8988T (cell line): Measurements from ENCODE around the gene ZNF775.
"Not testable (repeated sequence)": the region's sequence is repeated elsewhere in the genome, so short reads cannot be mapped to it uniquely, and the experiment has no call there.

Experiments used
- DNase-seq: peaks from one replicate; pipeline ENCODE4 v3.0.0; 2011

The ZNF775 gene

DNA sequence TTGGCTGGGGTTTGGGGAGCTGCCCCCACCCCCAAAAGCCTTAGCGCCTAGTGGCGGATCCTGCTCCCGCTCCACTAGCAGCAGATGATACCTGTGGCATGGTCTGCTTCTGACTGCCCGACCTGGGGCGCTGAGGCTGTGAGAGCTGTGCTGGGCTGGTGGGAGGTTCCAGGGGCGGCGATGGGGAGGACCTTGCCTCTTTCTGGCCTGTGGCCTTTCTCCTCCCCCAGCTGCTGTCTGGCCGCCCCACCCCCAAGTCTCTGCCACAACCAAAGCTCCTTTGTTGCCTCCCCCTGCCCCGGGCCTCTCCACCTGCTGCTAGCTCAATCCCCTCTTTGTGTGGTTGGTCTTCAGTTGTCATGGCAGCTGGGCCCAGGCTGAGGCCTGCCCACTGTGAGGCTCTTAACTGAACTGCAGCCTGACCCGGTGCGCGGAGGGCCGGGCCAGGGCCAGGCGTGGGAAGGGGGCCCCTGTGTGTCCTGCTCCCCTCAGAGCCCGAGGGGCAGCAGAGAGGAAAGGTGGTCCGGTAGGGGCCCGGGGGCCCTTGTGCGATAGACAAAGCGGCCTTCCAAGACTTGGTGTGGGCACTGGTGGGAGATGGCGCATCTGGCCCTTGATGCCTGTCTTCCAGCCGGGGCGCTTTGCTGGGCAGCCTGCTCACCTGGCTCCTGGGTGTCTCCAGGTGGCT is 4.7 kb downstream of the ZNF775 start:
- DNase-seq = no peak

DNA sequence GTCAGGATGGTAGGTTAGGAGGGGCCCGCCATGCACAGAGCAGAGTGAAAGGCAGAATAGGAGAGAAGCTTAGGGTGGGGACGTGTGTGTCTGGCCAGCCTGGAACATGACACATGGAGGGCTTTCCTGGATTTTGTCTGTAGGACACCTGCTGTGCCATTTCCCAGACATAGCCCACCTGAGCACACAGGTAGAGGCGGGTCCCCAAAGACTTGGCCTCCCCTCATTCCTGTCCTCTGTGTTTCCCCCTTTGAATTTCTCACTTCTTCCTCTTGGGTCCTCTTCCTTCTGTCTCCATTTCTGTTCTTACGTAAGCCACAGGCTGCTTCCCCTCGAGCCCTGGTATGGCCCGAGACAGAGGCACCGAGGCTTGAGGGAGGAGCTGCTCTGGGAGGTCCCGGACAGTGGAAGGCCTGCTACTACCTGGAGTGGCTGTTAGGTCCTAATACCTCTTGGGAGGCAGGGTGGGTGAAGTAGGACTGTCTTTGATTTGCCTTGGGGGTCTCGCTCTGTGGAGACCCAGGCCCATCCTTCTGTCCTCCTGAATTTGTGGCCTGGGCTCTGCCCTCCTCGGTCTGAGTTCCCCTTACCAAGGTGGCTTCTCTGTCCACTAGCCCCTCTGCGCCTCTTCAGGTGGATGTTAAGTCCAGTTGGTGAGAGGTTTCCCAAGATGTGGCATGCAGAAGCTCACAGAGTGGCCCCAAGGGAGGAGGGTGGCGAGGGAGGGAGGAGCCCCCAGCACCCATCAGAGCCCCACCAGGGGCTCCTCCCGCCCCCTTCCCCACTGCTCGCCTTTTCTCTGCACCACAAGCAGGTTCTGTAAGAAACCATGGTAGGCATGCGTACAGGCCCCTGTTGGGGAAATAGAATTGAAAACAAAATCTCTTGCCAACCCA is 5.5 kb downstream of the ZNF775 start:
- no peak for DNase-seq

DNA sequence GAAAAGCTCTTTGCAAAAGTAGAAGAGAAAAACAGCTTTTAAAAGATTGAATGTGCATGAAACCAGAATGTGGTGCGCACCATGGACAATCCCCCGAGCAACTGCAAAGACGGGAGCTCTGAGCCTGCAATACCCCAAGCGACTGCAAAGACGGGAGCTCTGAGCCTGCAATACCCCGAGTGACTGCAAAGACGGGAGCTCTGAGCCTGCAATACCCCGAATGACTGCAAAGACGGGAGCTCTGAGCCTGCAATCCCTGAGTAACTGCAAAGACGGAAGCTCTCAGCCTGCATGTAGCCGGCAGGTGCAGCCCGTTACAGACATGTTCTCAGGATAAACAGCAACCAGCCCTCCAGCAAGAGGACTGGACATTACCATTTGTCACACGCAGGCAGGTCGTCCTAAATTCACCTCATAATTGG is 6.2 kb downstream of the ZNF775 start:
- DNase-seq = no peak

DNA sequence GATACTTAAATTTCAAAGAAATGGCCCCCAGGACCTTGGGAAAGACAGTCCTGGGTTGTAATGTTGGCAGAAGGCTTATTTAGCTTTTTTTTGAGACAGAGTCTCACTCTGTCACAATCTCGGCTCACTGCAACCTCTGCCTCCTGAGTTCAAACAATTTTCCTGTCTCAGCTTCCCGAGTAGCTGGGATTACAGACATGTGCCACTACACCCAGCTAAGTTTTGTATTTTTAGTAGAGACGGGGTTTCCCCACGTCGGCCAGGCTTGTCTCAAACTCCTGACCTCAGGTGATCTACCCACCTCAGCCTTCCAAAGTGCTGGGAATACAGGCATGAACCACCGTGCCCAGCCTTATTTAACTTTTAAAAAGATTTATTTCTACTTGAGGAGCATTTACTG is 6.8 kb downstream of the ZNF775 start:
- not testable (repeated sequence) for DNase-seq

DNA sequence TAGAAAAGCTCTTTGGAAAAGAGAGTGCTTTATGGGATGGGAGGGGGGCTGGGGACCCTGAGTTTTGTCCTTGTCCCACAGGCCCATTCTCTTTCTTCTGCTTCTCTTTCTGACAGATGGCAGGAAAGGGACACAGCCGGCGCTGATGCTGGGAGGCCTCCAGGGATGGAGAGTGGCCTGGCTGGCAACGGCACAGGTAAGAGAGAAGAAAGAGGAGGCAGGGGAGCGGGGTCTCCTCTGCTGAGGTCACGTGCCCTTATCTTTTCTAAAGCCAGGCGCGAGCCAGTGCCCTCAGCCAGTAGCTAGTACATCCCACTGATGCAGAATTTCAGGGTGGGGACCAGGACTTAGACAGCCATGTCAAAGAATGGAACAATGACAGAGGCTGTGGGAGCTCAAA is 9.2 kb downstream of the ZNF775 start:
- DNase-seq = no peak

DNA sequence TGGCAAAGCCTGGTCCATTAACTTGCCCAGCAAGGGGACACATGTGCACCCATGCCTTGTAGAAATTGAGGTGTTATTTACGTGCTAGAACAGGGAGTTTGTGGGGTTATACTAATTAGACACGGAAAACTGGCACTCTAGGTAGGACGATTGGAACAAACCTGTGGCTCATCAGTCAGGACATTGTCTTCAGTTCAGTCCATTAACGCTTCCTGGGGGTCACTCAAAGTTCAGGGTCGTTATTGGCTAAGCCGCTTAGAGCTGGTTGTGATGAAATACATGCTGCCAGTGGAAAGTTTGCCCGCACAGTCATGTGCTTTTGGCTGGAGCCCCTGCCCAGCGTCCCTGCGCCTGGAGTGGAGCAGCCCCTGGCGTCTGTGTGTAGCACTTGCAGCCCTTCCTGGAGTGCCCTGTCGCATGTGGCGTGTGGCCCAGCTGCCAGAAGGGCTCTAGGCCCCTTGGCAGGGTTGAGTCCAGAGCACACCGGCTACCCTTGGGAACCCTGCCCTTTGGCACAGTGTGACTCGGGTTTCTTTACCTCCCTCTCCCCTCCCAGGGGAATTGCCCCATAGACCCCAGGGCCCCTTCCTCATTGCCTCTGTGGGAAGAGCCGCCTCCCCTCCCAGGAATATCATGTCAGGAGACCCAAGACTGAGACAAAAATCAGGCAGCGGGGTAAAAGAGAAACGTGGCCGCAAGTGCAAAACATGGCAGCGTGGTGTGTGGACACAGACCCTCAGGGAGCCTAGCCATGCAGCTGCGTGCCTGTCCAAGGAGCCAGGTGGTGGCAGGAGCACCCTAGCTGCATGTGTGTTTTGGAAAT is 9.8 kb downstream of the ZNF775 start:
- DNase-seq = no peak

DNA sequence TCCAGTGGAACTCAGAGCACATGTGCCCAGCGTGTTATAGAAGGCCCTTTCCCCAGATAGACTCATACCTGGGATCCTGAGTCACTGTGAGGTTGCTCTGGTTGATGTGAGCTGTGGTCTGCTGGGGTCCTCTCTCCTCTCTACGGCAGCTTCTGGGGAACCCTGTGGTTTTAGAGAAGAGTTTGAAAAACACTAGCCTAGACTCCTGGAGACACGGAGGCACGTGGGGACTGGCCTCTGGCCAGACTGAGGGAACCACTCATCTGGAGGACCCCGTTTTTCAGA is 10.3 kb downstream of the ZNF775 start:
- no peak for DNase-seq

DNA sequence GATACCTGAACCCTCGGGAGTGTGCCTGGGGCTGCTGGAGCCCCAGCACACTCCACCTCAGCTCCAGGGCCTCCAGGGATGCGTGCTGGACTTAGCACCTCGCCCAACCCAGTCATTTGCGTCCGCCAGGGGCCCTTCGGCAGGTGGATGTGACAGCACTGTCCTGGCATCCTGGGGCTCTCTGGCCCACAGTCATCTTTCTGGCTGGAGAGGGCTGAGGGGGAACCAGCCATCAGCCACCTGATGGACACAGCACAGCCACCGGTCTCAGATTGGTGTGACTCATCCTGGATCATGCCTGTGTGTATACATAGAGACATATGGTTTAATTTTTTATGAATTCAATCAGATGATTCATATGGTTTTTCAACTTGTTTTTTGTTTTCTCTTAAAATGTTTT is 11.1 kb downstream of the ZNF775 start:
- DNase-seq = no peak

DNA sequence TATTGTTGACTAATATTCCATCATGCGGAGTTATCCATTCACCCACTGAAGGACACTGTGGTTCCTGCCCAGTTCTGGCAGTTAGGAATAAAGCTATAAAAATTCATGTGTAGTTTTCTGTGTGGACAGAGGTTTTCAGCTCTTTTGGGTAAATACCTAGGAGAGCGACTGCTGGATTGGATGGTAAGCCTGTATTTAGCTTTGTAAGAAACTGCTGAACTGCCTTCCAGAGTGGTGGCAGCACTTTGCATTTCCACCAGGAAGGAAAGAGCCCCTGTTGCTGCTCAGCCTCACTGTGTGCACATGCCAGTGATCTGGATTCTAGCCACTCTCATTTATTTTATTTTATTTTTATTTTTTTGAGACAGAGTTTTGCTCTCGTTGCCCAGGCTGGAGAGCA is 14.2 kb downstream of the ZNF775 start:
- no peak for DNase-seq

DNA sequence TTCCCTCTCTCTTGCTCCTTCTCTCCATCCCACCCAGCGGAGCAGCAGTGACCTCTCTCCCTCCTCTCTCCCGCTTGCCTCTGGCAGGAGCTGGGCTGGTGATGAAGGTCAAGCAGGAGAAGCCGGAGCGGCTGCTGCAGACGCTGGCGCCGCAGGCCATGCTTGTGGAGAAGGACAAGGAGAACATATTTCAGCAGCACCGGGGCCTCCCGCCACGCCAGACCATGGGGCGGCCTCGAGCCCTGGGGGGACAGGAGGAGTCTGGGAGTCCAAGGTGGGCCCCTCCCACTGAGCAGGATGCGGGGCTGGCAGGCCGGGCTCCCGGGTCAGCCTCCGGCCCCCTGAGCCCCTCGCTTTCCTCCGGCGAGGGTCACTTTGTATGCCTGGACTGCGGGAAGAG is 17.3 kb downstream of the ZNF775 start:
- no peak for DNase-seq

DNA sequence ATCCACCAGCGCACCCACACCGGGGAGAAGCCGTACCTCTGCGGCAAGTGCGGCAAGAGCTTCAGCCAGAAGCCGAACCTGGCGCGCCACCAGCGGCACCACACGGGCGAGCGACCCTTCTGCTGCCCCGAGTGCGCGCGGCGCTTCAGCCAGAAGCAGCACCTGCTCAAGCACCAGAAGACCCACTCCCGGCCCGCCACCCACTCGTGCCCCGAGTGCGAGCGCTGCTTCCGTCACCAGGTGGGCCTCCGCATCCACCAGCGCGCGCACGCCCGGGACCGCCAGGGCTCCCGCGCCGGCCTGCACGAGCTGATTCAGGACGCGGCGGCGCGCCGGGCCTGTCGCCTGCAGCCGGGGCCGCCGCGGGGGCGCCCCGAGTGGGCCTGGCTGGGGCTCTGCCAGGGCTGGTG is 17.7 kb downstream of the ZNF775 start:
- DNase-seq = no peak

DNA sequence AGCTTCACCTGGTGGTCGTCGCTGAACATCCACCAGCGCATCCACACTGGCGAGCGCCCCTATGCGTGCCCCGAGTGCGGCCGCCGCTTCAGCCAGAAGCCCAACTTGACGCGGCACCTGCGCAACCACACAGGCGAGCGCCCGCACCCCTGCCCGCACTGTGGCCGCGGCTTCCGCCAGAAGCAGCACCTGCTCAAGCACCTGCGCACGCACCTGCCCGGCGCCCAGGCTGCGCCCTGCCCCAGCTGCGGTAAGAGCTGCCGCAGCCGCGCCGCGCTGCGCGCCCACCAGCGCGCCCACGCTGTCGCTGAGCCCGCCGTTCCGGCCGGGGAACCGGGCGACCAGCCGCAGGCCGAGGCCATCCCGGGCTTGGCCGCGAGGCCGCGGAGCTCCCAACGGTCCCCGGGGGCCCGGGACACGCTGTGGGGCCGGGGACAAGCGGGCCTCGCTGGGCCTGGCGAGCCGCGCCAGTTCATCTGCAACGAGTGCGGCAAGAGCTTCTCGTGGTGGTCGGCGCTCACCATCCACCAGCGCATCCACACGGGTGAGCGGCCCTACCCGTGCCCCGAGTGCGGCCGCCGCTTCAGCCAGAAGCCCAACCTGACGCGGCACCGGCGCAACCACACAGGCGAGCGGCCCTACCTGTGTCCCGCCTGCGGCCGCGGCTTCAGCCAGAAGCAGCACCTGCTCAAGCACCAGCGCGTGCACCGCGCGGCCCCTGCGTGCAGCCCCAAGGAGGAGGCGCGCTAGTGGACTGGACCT is 18.4 kb downstream of the ZNF775 start:
- no peak for DNase-seq

DNA sequence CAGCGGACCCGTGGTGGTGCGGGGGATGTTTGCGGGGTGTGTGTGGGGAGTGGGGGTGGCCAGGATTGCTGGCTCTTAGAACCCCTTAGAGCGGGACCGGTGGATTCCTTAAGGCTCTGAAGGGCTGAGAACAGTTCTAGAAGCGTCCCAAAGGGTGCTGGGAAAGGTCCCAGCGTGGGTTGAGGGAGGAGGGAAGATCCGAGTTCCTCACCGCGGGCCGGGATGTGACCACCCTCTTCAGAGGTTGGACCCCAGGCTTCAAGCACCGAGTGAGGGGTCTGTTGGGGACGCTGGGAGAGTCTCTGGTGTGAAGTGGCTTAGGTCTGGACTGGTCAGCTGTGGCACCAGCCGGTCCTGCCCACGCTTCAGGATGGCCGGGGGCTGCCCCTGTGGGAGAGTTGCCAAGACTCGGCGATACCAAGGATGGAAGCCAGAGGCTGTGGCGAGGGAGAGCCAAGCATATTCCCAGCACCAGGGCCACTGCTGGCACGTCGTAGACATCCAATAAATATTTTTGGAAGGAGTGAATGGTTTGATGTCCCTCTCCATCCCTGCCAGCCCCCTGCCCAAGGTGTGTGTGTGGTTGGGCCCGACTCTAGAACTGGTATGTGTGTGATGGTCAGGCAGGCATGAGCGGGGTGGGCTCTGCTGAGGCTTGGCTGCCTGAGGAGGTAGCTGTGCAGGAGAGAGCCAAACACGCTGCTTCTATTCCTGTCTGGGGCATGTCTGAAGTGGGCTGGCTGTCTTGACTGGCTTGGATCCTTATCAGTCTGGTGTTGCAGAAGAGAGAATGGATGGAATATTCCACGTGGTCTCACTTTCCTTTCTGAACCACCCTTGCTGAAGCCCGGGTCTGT is 19.2 kb downstream of the ZNF775 start:
- no peak for DNase-seq

DNA sequence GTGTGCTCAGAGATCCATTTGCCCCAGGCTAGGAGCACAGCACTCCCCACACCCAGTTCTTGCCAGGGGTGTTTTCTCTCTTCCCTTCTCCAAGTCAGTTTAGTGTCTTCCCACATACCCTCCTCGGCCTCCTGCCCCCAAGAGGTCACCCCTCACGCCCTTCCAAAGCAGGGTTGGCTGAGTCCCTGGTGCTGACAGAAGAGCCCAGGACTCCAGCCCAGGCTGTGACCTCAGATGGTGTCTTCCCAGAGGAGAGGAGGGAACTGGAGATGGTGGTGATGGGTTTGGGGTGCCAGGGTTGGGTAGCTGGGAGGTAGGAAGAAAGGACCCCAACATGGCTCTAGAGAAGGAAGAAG is 19.8 kb downstream of the ZNF775 start:
- no peak for DNase-seq

DNA sequence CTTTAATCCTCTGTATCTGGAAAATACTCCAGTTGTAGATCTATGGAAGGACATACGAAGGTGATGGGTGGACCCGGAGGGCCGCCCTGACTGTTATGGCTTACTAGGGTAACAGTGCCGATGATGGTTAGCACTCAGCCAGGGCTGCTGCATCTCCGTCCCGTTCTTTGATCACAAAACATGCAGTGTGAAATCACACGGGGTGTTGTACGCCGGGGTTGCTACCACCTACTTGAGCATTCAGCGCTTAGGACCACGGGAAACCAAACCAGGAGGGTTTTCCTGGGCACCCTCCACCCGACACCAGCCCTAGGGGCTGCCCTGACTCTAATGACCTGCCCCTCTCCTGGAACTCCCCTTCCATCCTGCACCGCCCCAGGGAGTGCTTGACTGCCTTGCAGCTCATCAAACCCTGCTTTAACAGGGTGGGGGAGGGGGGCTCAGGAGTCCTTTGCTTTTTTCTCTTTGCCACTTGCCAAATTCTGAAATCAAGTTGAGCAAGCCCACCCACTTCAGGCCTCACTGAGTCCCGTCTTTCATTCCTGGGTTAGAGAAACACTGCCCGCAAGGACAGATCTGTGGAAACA is 20.4 kb downstream of the ZNF775 start:
- DNase-seq = no peak

DNA sequence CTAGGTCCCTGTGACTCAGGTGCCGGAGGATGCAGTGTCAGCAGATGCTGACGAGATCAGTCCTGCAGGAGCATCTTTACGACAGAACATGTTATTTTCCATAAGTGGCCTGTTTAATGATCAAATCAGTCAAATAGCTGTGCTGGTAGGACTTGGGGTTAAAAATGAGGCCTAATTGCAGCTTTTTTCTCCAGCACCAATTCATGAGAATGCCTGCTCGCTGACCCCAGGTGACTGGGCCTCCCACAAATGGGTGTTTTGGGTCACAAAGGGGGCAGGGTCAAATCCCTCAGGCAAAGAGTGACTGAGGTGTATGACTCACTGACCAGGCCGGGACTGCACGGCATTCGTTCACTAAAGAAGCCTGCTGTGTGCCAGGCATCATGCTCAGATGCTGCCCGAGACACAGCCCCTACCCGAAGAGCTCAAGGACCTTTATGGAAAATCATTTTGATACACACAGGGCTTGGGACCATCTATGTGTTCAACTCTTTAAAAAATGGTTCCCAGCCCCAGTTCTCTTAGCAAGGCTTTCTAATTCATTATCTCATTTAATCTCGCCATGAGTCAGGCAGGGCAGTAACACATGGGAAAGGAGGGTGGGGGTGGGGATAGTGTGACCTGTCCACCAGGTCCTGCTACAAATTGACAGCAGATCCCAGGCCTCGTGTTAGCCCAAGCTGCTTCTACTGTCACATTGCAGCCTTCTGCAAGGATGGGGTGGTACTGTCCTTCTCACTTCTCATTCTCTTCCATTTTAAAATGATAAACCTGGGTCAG is 21.1 kb downstream of the ZNF775 start:
- no peak for DNase-seq

DNA sequence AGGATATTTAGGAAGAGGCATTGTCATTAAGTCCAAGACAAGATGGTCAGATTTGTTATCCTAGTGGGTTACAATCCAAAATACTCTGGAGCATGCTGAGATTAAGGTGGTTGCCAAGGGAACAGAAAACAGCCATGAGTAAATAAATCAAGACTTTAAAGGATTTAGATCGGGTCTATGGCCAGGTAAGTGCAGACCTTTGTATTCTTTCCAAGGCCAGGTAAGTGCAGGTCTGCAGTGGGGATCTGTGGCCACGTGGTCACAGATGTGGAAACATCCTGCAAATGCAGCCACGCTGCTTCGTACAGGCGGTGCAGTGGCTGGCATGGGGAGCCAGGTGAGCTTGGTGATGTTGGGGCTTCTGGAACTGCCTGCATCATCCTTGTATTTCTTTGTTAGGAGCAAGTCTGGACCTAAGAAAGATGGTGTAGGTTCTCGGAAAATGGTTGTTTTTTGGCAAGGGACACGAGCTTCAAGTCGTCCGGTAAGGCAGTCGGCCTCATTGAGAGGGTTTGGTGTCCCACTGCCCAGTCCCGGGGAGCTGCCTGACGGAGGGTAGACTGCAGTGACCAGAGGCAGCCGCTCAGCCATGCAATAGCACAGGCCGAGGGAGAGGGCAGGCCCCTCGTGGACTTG is 21.8 kb downstream of the ZNF775 start:
- DNase-seq = no peak

DNA sequence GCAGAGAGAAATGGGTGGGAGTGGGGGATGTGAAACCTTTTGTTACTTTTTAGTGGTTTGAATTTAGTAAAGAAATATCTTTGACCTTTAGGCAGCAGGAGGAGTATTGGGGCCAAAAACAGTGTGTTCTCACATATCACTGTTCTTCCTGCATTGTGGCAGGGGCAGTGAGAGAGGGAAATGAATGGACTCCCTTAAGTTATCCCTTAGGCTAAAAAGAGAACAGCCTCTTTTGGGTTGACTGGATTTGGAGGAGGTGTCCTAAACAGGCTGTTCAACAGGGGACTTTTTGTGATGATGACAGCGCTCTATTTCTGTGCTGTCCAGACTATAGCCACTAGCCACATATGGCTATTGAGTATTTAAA is 22.3 kb downstream of the ZNF775 start:
- DNase-seq = no peak

DNA sequence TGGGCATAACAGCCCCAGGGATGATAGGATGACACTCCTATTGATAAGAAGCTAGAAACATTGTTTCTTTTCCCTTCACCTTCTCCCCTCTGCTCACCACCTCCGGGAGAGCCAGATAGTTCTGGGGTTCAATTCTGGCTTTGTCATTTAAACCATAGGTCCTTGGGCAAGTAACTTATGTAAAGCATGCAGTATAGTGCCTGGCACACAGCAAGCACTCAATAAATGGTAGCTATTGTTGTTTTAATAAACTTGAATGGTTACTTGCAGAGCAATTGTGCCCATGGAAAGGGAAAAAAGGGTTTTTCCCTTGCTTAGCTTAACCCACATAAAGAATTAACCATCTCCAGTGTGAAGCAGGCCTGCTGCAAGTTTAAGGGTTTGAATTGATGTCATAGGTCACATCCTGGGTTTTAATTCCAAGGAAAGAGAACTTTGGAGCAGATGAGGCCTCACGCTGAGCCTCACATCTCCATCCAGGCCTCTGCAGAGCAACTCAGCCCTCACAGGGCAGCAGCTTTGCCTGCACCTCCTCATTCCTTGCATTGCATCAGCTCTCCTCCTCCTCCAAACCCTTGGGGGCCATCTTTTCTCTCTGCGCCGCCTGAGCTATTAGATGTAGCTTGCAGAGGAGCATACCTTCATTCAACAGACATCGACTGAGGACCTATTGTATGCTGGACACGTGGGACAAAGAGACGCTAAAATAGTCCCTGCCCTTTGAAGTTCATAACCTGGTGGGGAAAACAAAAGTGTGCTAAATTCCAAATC is 22.9 kb downstream of the ZNF775 start:
- DNase-seq = no peak
